ENCODE measurements around the gene GDE1. TPM values are rescaled to one million over a fixed set of nuclear protein-coding genes. Genes with fewer than 3 reads are reported as not detected.

GDE1 gene
- polyA plus RNA-seq, 1 donor (not counting 4 experiments of a cell fraction or from before 2014, with no cell fraction given) = 52.9 TPM

- peak within 1 kb of the TSS; percentile 70 to 90 (median 85) for H3K4me3 ChIP-seq (ENCODE audit: control insufficient read depth in 2 of 3, extremely low read depth in 1 of 3, insufficient read depth in 2 of 3, low read depth in 1 of 3, low read length in 3 of 3)
- TF ChIP-seq EZH2 (IDR thresholded peaks at IDR 0.05; ENCODE audit: low read length) (no peak), CTCF (optimal IDR thresholded peaks at IDR 0.05 in 1 of 3, IDR thresholded peaks at IDR 0.05 in 1 of 3, conservative IDR thresholded peaks at IDR 0.05 in 1 of 3; ENCODE audit: extremely low read depth in 1 of 3, insufficient read depth in 2 of 3, low read length in 3 of 3) (no peak)
- H3K36me3 ChIP-seq (ENCODE audit: control insufficient read depth in 2 of 2, extremely low read depth in 1 of 2, insufficient read depth in 2 of 2, low read length in 2 of 2) = peaks cover 1 to 8% of the 10 kb centered on the region in 2 experiments
- no peaks in the 10 kb centered on the region for H3K9me1 ChIP-seq (ENCODE audit: control insufficient read depth, extremely low read depth, insufficient read depth, low read length)
- peak within 1 kb of the TSS; percentile 98 for H2AFZ ChIP-seq (ENCODE audit: control insufficient read depth, low read length)
- H3K27me3 ChIP-seq (ENCODE audit: control insufficient read depth, extremely low read depth, insufficient read depth, low read length) = no peaks in the 10 kb centered on the region
- FAIRE-seq (peak; percentile 62), DNase-seq (ENCODE audit: low read depth, low spot score) (peak; percentile 32)
- peak within 1 kb of the TSS; percentile 83 for H3K9ac ChIP-seq (ENCODE audit: control insufficient read depth, extremely low read depth, insufficient read depth, low read length)
- dilution Hi-C loops (cut with MboI; ENCODE audit: extremely low pct_ligation_motif_present, low sequenced_read_pairs) = loop anchor here (25.0 kb wide), 1 partner anchor 111 kb away; the partner anchor contains the start of gene TMC5
- no peaks in the 10 kb centered on the region for H4K20me1 ChIP-seq (ENCODE audit: control insufficient read depth, extremely low read depth, insufficient read depth, low read length)
- H3K4me1 ChIP-seq (ENCODE audit: control insufficient read depth, extremely low read depth, insufficient read depth, low read length) = peaks cover 28% of the 10 kb centered on the region
- no peaks in the 10 kb centered on the region for H3K9me3 ChIP-seq (ENCODE audit: control insufficient read depth, low read depth, low read length)
- H3K27ac ChIP-seq (ENCODE audit: control insufficient read depth, insufficient read depth, low read length) = peak within 1 kb of the TSS; percentile 50
- peak within 1 kb of the TSS; percentile 86 for H3K4me2 ChIP-seq (ENCODE audit: control insufficient read depth, extremely low read depth, insufficient read depth, low read depth, low read length)
- H3K79me2 ChIP-seq (ENCODE audit: control insufficient read depth, insufficient read depth, low read length) = peaks cover 45% of the 10 kb centered on the region
These were observed 1.9 kb upstream of the GDE1 start, which contains the start of gene CCP110 for GRCh38 chr16:19523559-19524355. CCP110 (plus strand) TSS chr16:19523942; CDS start chr16:19527882, 3,940 bp downstream.

GRCh38 chr16:19523184-19523558 is 1.3 kb upstream of the GDE1 start:
- Histone ChIP-seq H2AFZ (ENCODE audit: control insufficient read depth, low read length) (no peak overlapping the region), H3K4me2 (ENCODE audit: control insufficient read depth, extremely low read depth, insufficient read depth, low read depth, low read length) (no peak overlapping the region), H3K79me2 (ENCODE audit: control insufficient read depth, insufficient read depth, low read length) (peaks cover 49% of the 10 kb centered on the region), H3K9me3 (ENCODE audit: control insufficient read depth, low read depth, low read length) (no peaks in the 10 kb centered on the region), H3K36me3 (ENCODE audit: control insufficient read depth in 2 of 2, extremely low read depth in 1 of 2, insufficient read depth in 2 of 2, low read length in 2 of 2) (peaks cover 1 to 4% of the 10 kb centered on the region in 2 experiments), H3K9ac (ENCODE audit: control insufficient read depth, extremely low read depth, insufficient read depth, low read length) (no peak overlapping the region), H3K4me3 (ENCODE audit: control insufficient read depth in 2 of 3, extremely low read depth in 1 of 3, insufficient read depth in 2 of 3, low read depth in 1 of 3, low read length in 3 of 3) (no peak overlapping the region), H3K27ac (ENCODE audit: control insufficient read depth, insufficient read depth, low read length) (no peak overlapping the region), H3K4me1 (ENCODE audit: control insufficient read depth, extremely low read depth, insufficient read depth, low read length) (peaks cover 28% of the 10 kb centered on the region), H3K27me3 (ENCODE audit: control insufficient read depth, extremely low read depth, insufficient read depth, low read length) (no peaks in the 10 kb centered on the region), H4K20me1 (ENCODE audit: control insufficient read depth, extremely low read depth, insufficient read depth, low read length) (no peaks in the 10 kb centered on the region), H3K9me1 (ENCODE audit: control insufficient read depth, extremely low read depth, insufficient read depth, low read length) (no peaks in the 10 kb centered on the region)
- dilution Hi-C loops (cut with MboI; ENCODE audit: extremely low pct_ligation_motif_present, low sequenced_read_pairs) = loop anchor here (25.0 kb wide), 1 partner anchor 111 kb away; the partner anchor contains the start of gene TMC5
- no peak for FAIRE-seq
- DNase-seq (ENCODE audit: low read depth, low spot score) = no peak
- TF ChIP-seq CTCF (optimal IDR thresholded peaks at IDR 0.05 in 1 of 3, IDR thresholded peaks at IDR 0.05 in 1 of 3, conservative IDR thresholded peaks at IDR 0.05 in 1 of 3; ENCODE audit: extremely low read depth in 1 of 3, insufficient read depth in 2 of 3, low read length in 3 of 3) = no peak
- no peak for TF ChIP-seq EZH2 (IDR thresholded peaks at IDR 0.05; ENCODE audit: low read length)

All from keratinocyte (primary cell).